A673 (cell line): Measurements from ENCODE around the gene FOXA2. TPM values are rescaled to one million over a fixed set of nuclear protein-coding genes. Genes with fewer than 3 reads are reported as not detected.

Source experiments
- BruUV-seq: library from RNA; stranded (reverse); fragments of 400-500 nt; replicated peaks from 2 replicates; lab custom pipeline; 2021; lab: Mats Ljungman, UMichigan
- CTCF ChIA-PET: fragments of 300-600 bp; sonication (Branson Sonifier 250); formaldehyde crosslinking; loops from one replicate; lab custom pipeline; 2022; ENCODE audit warnings: antibody characterized with exemption; lab: Charles Lee
- POLR2A ChIA-PET: fragments of 300-600 bp; sonication (Branson Sonifier 250); formaldehyde crosslinking; loops from one replicate; lab custom pipeline; 2022; ENCODE audit warnings: antibody characterized with exemption; ENCODE audit not compliant: low non-redundant PET; lab: Charles Lee
- DNase-seq: peaks from one replicate; pipeline ENCODE4 v3.0.0-alpha.2; 2015; ENCODE audit warnings: low spot score
- H3K27ac ChIP-seq: fragments of 200-600 bp; sonication (generic); 2 replicates; pipeline ENCODE4 v1.5.1; 2016; ENCODE audit warnings: mixed run types, low read depth, mild to moderate bottlenecking, mixed read lengths, antibody characterized with exemption, low read length; ENCODE audit not compliant: poor library complexity, severe bottlenecking
- H3K27me3 ChIP-seq: fragments of 200-600 bp; sonication (generic); replicated peaks from 2 replicates; pipeline ENCODE4 v1.6.1; 2017; ENCODE audit warnings: mixed run types, low read depth, mild to moderate bottlenecking, mixed read lengths, antibody characterized with exemption, low read length; ENCODE audit not compliant: insufficient read depth, poor library complexity
- H3K36me3 ChIP-seq: fragments of 200-600 bp; sonication (generic); 2 replicates; pipeline ENCODE4 v1.6.1; 2016; ENCODE audit warnings: mixed run types, mild to moderate bottlenecking, mixed read lengths, antibody characterized with exemption, low read length; ENCODE audit not compliant: insufficient read depth, poor library complexity, severe bottlenecking
- H3K4me1 ChIP-seq: fragments of 200-600 bp; sonication (generic); 2 replicates; pipeline ENCODE4 v1.6.1; 2017; ENCODE audit warnings: mixed run types, mild to moderate bottlenecking, mixed read lengths, antibody characterized with exemption, low read length; ENCODE audit not compliant: insufficient read depth, poor library complexity, severe bottlenecking
- H3K4me3 ChIP-seq: fragments of 200-600 bp; sonication (generic); 2 replicates; pipeline ENCODE4 v1.5.1; 2016; ENCODE audit warnings: low read depth, mixed run types, mild to moderate bottlenecking, mixed read lengths, low read length; ENCODE audit not compliant: poor library complexity, severe bottlenecking
- H3K9me3 ChIP-seq: fragments of 200-600 bp; sonication (generic); 2 replicates; pipeline ENCODE4 v1.6.1; 2016; ENCODE audit warnings: mixed run types, low read depth, mild to moderate bottlenecking, mixed read lengths, antibody characterized with exemption, low read length; ENCODE audit not compliant: poor library complexity, severe bottlenecking
- CTCF ChIP-seq: fragments of 300-800, 200-600 bp; sonication (generic); conservative IDR thresholded peaks from 2 replicates; pipeline ENCODE4 v1.5.1; 2017; ENCODE audit warnings: low read depth, mild to moderate bottlenecking, antibody characterized with exemption, low read length, moderate library complexity, mixed read lengths
- EZH2 ChIP-seq: fragments of 200-600 bp; sonication (generic); IDR thresholded peaks from 2 replicates; pipeline ENCODE4 v1.6.1; 2017; ENCODE audit warnings: borderline replicate concordance, low read depth, mild to moderate bottlenecking, mixed read lengths, antibody characterized with exemption, low read length; ENCODE audit not compliant: poor library complexity, severe bottlenecking
- intact Hi-C: fragments of 100-400 bp; cut with micrococcal nuclease; formaldehyde crosslinking; loops from one replicate; pipeline ENCODE4 v1.10.0; 2022; ENCODE audit not compliant: unreplicated experiment
- total RNA-seq: library from RNA; stranded (reverse); gene quantifications from 2 replicates; pipeline ENCODE4 v1.2.3, GENCODE V29; 2021

FOXA2 gene
- total RNA-seq, 1 experiment from 2014 or later, result not detected

- ChIA-PET CTCF (no interaction called here), POLR2A (no interaction called here)
- Histone ChIP-seq H3K4me3 (no peak overlapping the region), H3K9me3 (no peaks in the 10 kb centered on the region), H3K27me3 (peaks cover 11% of the 10 kb centered on the region), H3K36me3 (no peaks in the 10 kb centered on the region), H3K27ac (no peak overlapping the region), H3K4me1 (no peaks in the 10 kb centered on the region)
- TF ChIP-seq EZH2 (no peak), CTCF (no peak)
- intact Hi-C loops, result no loop called here
- BruUV-seq, result no TSS peak
- no peak for DNase-seq
Measured at GRCh38 chr20:22532598-22532997, 51.8 kb downstream of the FOXA2 start.

GRCh38 chr20:22531756-22532155 lies 52.6 kb downstream of the FOXA2 start:
- Histone ChIP-seq H3K4me3 (no peak overlapping the region), H3K36me3 (no peaks in the 10 kb centered on the region), H3K4me1 (no peaks in the 10 kb centered on the region), H3K27me3 (peaks cover 11% of the 10 kb centered on the region), H3K27ac (no peak overlapping the region), H3K9me3 (no peaks in the 10 kb centered on the region)
- no peak for TF ChIP-seq EZH2
- no peak for TF ChIP-seq CTCF
- no TSS peak for BruUV-seq
- intact Hi-C loops, result no loop called here
- no peak for DNase-seq
- CTCF ChIA-PET, result no interaction called here
- POLR2A ChIA-PET, result no interaction called here

GRCh38 chr20:22531056-22531615 lies 53.2 kb downstream of the FOXA2 start:
- Histone ChIP-seq H3K4me1 (no peaks in the 10 kb centered on the region), H3K36me3 (no peaks in the 10 kb centered on the region), H3K9me3 (no peaks in the 10 kb centered on the region), H3K27ac (no peak overlapping the region), H3K27me3 (peaks cover 11% of the 10 kb centered on the region), H3K4me3 (no peak overlapping the region)
- ChIA-PET POLR2A (no interaction called here), CTCF (no interaction called here)
- no peak for TF ChIP-seq EZH2
- no peak for TF ChIP-seq CTCF
- intact Hi-C loops, result no loop called here
- no TSS peak for BruUV-seq
- DNase-seq, result no peak
